HG02763 (cell line): ENCODE measurements around the gene TRDN.
A peak's percentile ranks its signal among the peaks of the same experiment; 100 is the strongest.

Source experiments
- ATAC-seq: cut with Tn5 transposase; IDR thresholded peaks from one replicate; pipeline ENCODE4 v1.9.1; 2021; ENCODE audit warnings: mild to moderate bottlenecking, moderate library complexity; ENCODE audit not compliant: unreplicated experiment

Gene TRDN

GRCh38 chr6:123636782-123637181, at the start of gene TRDN:
Gene TRDN (minus strand): TSS chr6:123636950. CDS start chr6:123636775, 175 bp downstream.
- no peak for ATAC-seq

- no peak for ATAC-seq
Observed at GRCh38 chr6:123681957-123682462, 45.3 kb upstream of the TRDN start.

- no peak for ATAC-seq
Observed at GRCh38 chr6:123677897-123678296, 41.1 kb upstream of the TRDN start.

- ATAC-seq = no peak
Observed at GRCh38 chr6:123676793-123677192, 40.0 kb upstream of the TRDN start.

DNA sequence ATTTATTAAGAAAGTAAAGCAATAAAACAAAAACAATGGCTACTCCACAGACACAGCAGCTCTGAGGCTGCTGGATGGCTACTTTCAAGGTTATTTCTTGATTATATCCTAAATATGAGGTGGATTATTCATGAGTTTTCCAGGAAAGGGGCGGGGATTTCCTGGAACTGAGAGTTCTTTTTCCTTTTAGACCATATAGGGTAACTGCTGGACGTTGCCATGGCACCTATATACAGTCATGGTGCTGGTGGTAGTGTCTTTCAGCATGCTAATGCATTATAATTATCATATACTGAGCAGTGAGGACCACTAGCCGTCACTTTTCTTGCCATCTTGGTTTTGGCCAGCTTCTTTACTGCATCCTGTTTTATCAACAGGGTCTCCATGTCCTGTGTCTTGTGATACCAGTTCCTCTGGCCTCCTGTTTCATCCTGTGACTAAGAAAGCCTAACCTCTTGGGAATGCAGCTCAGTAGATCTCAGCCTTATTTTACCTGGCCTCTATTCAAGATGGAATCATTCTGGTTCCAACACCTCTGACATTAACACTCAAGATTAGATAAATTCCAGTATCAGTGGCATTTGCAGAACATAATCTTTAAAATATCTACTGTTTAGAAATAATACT, 32.3 kb upstream of the TRDN start:
- ATAC-seq = no peak

GRCh38 chr6:123668063-123668462, 31.3 kb upstream of the TRDN start:
- no peak for ATAC-seq

- ATAC-seq = no peak
Observed at GRCh38 chr6:123663436-123663835, 26.7 kb upstream of the TRDN start.

- no peak for ATAC-seq
Observed at GRCh38 chr6:123662757-123663156, 26.0 kb upstream of the TRDN start.

DNA sequence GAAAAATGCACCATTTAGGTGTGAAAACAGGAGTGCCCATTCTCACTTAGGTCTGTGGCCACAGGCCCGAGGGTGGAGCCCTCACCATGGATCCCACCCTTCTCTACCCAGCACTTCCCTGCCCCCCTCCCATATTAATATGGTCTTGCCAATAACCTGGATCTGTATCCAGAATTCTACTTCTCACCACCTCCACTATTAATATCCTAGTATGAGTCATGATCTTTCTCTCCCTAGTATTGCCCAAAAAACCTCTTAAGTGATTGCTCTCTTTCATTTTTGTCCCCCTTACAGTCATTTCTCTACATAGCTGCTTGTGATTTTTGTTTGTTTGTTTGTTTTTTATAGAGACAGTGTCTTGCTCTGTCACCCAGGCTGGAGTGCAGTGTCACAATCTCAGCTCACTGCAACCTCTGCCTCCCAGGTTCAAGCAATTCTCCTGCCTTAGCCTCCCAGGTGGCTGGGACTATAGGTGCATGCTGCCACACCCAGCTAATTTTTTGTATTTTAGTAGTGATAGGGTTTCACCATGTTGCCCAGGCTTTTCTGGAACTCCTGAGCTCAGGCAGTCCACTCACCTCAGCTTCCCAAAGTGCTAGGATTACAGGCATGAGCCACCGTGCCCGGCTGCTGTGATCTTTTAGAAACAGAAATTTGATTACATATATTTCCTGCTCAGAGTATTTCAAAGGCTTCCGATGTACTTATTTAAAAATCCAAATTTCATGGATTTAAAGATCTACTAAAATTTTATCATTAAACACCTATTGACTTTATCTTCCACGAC, 24.5 kb upstream of the TRDN start:
- no peak for ATAC-seq

DNA sequence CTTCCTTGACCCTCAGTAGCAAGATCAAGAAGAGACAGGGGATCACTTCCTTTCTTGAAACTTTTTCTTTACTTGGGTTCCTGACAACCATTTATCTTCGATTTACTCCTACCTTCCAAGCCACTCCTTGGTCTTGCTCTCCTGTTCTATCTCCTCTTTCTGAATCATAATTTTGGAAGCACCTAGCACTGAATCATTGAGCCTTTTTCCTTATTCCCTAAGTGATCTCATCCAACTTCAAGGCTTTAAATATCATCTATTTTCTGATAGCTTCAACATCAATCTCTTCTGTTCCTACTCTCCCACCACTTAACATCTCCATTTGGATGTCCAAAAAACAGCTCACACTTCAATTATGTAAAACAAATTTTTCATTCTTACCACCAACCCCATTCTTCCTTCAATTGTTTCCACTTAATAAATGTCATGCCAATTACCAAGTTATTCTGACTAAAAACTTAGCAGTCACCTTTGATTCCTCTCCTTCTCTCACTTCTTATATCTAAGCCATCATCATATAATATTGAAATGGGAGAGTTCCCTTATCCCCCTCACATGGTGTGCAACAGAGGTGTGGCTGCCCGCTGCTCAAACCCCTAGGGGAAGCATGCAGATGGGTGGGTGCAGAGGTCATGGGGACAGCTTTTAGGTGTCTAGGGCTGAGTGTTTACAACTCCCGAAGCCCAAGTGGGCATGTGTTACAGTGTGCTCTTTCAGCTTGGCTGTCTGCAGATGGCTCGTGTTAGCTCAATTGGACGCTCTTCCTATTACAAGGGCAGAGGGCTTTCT, 23.4 kb upstream of the TRDN start:
- no peak for ATAC-seq

DNA sequence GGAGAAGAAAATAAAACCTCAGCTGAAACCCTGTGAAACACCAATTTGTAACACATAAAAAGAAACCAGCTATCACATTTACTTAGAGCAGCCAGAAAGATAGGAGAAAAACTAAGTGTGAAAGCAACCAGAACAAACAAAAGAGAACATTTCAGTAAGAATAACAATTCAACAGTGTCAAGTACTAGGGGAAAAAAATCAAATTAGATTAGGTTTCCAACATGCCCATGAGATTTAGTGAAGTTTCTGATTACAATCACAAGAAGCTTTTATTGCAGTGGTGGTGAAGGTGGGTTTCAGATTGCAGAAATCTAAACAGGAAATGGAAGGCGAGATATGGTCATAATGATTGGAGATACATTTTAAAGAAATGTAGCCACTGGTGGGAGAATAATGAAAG, 22.1 kb upstream of the TRDN start:
- ATAC-seq = no peak

GRCh38 chr6:123655521-123656306, 19.0 kb upstream of the TRDN start:
- ATAC-seq = peak; percentile 80

- no peak for ATAC-seq
Observed at GRCh38 chr6:123648723-123649122, 12.0 kb upstream of the TRDN start.

- ATAC-seq = no peak
Observed at GRCh38 chr6:123648020-123648580, 11.3 kb upstream of the TRDN start.

DNA sequence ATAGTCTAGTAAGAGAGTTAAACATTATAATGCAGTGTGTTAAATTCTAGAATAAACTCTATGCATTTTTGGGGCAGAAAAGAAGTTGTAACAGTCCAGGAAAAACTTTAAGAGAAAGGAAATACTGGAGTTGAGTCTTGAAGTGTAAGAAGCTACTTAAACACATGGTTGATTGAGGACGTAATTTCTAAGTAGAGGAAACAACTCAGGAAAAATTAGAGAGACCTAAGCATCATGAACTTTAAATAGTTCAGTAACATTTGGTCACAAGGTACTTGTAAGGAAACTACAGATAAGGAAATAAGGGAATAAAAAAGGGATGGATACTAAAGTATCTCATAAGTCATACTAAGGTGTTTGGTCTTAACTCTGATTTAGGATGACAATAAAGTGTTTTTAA, 4.7 kb upstream of the TRDN start:
- no peak for ATAC-seq

DNA sequence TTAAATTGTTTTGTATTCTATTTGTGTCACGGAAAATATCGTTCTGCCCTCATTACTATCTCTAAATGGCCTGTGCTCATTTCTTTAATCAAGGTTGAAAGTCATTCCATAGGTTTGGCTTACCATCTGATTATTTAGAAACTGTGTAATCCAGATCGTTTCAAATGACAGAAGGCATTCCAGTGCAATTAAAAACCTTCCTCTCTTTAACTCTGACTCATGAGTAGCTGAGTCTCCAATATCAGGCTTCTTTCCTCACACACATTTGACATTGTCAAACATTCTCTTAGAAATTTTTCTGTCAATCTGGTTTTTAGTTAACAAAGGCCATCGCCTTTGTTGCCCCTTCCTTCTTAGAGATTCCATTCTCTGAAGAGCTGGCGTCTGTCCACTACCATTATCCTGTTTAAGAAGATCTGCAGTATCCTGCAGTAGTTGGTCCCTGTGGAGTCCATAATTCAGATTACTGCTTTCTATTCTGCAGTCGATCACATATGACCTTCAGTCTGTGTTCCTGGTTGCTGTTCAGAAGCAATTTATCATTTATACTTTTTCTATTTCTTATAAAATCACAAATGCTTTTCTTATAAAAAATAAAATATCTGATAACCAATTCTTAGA, 3.9 kb upstream of the TRDN start:
- no peak for ATAC-seq

GRCh38 chr6:123638865-123639264, 2.1 kb upstream of the TRDN start:
- no peak for ATAC-seq

DNA sequence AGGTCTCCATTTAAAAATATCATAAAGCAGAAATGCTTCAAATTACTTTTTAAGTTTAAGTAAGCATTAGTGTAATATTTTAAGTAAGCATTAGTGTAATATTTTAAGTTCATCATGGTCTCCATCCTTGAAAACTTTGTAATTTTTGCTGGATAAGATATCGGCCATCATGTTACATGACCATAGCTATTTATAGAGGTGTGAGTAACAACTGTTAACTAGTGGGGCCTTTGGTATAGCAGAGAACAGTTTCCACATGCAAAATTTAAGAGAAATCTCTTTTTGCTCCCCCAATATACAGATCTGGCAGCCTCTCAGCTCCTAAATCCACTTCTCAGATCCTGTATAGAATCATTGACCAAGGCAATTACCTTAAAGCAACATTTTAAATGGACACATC, 468 bp downstream of the TRDN start:
- ATAC-seq = no peak

GRCh38 chr6:123635567-123635966, 1.2 kb downstream of the TRDN start:
- no peak for ATAC-seq

- no peak for ATAC-seq
Observed at GRCh38 chr6:123635144-123635543, 1.6 kb downstream of the TRDN start.
